ENCODE results near the gene TMIGD1.
A peak's percentile ranks its signal among the peaks of the same experiment; 100 is the strongest.

TMIGD1 gene

GRCh38 chr17:30304778-30305177, 29.1 kb downstream of the TMIGD1 start:
- DNase-seq (ENCODE audit: low read depth): no peak
- TF ChIP-seq CTCF (conservative IDR thresholded peaks at IDR 0.05; ENCODE audit: low read depth, low read length): no peak
- H3K4me3 ChIP-seq (ENCODE audit: low read length): no peak overlapping the region

- H3K4me3 ChIP-seq (ENCODE audit: low read length): no peak overlapping the region
- DNase-seq (ENCODE audit: low read depth): no peak
- no peak for TF ChIP-seq CTCF (conservative IDR thresholded peaks at IDR 0.05; ENCODE audit: low read depth, low read length)
Measured at GRCh38 chr17:30302241-30302640, 31.6 kb downstream of the TMIGD1 start.

- H3K4me3 ChIP-seq (ENCODE audit: low read length): no peak overlapping the region
- no peak for DNase-seq (ENCODE audit: low read depth)
- no peak for TF ChIP-seq CTCF (conservative IDR thresholded peaks at IDR 0.05; ENCODE audit: low read depth, low read length)
Measured at GRCh38 chr17:30300818-30301217, 33.0 kb downstream of the TMIGD1 start.

DNA sequence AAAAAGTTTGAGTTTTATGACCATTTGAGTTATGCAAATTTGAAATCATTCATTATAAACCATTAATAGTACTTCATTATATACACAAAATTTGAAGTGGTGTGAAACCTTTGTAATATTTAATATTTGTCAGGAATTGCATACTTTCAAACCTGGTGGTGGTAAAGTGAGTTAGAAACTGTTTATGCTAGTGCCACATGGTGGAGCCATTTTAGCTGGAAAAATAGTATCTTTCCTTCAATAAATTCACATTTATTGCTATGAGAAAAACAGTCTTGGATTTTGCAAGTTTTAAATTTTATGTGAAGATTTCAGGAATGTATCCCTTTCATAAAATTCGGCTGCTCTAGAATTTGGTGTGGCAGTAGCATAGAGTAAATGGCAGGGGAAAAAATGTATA, 34.9 kb downstream of the TMIGD1 start:
- DNase-seq (ENCODE audit: low read depth): no peak
- H3K4me3 ChIP-seq (ENCODE audit: low read length): no peak overlapping the region
- peak; percentile 38 for TF ChIP-seq CTCF (conservative IDR thresholded peaks at IDR 0.05; ENCODE audit: low read depth, low read length)

DNA sequence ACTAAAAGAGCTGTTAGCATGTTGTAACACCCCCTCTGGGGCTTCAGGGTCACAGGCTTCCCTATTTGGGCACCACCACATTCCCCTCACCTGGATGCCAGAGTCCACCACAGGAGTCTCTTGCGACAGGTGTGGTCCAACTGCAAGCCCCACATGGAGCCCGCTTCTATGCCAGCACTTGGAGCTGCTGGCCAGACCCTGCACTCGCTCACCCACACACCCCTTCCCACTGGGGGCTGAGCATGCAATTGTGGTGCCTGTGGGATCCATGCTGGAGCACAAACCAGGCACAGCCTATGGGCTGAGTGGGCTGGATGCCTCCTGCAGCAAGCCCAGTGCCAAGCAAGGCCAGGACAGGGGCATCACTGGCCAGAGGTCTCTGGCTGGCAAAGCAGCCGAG, 36.1 kb downstream of the TMIGD1 start:
- no peak for DNase-seq (ENCODE audit: low read depth)
- no peak overlapping the region for H3K4me3 ChIP-seq (ENCODE audit: low read length)
- TF ChIP-seq CTCF (conservative IDR thresholded peaks at IDR 0.05; ENCODE audit: low read depth, low read length): no peak

DNA sequence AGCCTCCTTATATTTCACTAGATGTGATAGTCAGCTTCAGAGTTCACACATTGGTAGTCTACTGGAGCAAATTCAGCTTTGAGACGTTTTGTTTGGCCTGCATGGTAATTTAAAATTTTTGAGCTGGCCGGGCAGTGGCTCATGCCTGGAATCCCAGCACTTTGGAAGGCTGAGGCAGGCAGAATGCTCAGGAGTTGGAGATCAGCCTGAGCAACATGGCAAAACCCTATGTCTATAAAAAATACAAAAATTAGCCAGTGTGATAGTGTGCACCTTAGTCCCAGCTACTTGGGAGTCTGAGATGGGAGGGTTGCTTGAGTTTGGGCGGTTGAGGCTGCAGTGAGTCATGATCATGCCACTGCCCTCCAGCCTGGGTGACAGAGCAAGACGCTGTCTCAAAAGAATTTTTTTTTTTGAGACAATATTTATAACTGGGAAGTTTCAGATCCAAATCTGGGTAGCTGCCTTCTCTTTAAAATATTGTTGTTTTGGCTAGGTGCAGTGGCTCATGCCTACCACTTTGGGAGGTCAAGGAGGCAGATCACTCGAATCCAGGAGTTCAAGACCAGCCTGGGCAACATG, 37.3 kb downstream of the TMIGD1 start:
- H3K4me3 ChIP-seq (ENCODE audit: low read length): no peak overlapping the region
- TF ChIP-seq CTCF (conservative IDR thresholded peaks at IDR 0.05; ENCODE audit: low read depth, low read length): no peak
- DNase-seq (ENCODE audit: low read depth): no peak

GRCh38 chr17:30292286-30292858, 41.5 kb downstream of the TMIGD1 start:
- no peak for TF ChIP-seq CTCF (conservative IDR thresholded peaks at IDR 0.05; ENCODE audit: low read depth, low read length)
- H3K4me3 ChIP-seq (ENCODE audit: low read length): peak overlapping the region; percentile 90
- no peak for DNase-seq (ENCODE audit: low read depth)

Data from retinal pigment epithelial cell (primary cell).